Activated naive CD4-positive, alpha-beta T cell treated with anti-CD3 and anti-CD28 coated beads, Interleukin-2, amount 50 U/mL, for 24 hours (primary cell): ENCODE results near the gene TRABD2A.
"Not testable (repeated sequence)": the region's sequence is repeated elsewhere in the genome, so short reads cannot be mapped to it uniquely, and the experiment has no call there.

Experiments
- H3K27ac Mint-ChIP-seq: one replicate; pipeline ENCODE4 v1.8.0; 2021; ENCODE audit warnings: mild to moderate bottlenecking, mixed read lengths
- H3K27me3 Mint-ChIP-seq: one replicate; pipeline ENCODE4 v1.8.0; 2021; ENCODE audit warnings: mixed read lengths
- H3K36me3 Mint-ChIP-seq: one replicate; pipeline ENCODE4 v1.8.0; 2021; ENCODE audit warnings: mixed read lengths
- H3K4me1 Mint-ChIP-seq: one replicate; pipeline ENCODE4 v1.8.0; 2021; ENCODE audit warnings: mixed read lengths
- H3K4me3 Mint-ChIP-seq: one replicate; pipeline ENCODE4 v1.8.0; 2021; ENCODE audit warnings: mild to moderate bottlenecking, mixed read lengths
- H3K9me3 Mint-ChIP-seq: one replicate; pipeline ENCODE4 v1.8.0; 2021; ENCODE audit warnings: mixed read lengths

TRABD2A gene, protein sequence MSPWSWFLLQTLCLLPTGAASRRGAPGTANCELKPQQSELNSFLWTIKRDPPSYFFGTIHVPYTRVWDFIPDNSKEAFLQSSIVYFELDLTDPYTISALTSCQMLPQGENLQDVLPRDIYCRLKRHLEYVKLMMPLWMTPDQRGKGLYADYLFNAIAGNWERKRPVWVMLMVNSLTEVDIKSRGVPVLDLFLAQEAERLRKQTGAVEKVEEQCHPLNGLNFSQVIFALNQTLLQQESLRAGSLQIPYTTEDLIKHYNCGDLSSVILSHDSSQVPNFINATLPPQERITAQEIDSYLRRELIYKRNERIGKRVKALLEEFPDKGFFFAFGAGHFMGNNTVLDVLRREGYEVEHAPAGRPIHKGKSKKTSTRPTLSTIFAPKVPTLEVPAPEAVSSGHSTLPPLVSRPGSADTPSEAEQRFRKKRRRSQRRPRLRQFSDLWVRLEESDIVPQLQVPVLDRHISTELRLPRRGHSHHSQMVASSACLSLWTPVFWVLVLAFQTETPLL

DNA sequence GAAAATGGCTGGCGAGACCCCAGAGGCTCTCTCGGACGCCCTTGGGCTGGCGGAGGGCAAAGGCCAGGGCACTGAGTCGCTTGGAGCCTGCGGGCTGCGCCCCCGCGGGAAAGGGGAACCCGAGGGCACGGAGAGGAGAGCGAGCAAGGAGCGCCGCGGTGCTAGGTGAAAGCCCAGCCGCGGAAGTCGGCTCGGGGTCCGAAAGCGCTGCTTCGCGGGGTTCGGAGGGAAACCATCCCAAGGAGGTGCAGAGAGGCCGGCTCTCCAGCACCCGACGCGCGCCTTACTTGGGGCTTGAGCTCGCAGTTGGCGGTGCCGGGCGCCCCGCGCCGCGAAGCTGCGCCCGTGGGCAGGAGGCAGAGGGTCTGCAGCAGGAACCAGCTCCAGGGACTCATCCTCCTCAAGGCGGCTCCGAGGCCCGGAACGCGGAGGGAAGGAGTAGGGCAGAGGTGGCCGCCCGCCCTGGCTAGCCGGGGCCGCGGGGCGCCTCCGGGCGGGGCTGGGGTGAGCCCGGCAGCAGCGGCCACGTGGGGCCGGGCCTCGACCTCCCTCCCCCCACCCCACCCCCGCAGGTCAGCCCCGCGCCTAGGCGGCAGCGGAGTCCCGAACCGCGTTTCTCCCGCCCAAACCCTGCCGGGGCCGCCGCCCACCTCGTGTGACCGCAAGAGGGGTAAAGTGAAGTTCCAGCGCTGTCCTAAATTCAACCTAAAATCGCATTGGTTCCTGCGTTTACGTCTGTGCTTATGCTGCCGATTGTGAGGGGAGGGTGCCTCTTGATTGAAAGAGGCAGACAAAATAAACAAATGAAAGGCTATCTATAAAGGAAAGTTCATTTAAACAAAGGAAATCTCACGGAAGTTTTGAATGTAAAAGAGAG is at the start of gene TRABD2A:
TSS of gene TRABD2A (minus strand) at position 440 of the 877 bp plus-strand sequence. CDS start at position 395, 45 bp downstream.
- Mint-ChIP-seq H3K9me3 (no peaks in the 10 kb centered on the region), H3K4me1 (peaks cover 58% of the 10 kb centered on the region), H3K27me3 (no peaks in the 10 kb centered on the region), H3K36me3 (peaks cover 2% of the 10 kb centered on the region), H3K4me3 (peak within 1 kb of the TSS; percentile 95), H3K27ac (peak within 1 kb of the TSS; percentile 97)

DNA sequence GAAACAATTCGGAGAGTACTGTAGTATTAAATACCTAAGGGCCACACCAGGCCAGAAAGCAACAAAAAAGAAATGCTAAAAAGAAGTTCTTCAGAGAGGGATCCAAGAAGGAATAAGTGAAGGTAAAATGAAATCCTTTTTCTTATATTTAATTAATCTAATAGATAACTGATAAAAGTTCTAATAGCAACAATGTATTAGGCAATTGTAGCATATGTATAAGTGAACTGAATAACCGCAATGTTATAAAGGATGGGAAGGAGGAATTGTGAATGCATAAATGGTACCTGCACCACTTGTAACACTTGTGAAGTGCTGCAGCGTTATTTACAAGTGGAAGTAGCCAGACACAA is 46.4 kb upstream of the TRABD2A start:
- Mint-ChIP-seq H3K36me3 (peaks cover 6% of the 10 kb centered on the region), H3K27me3 (no peaks in the 10 kb centered on the region), H3K4me3 (peak overlapping the region; percentile 100), H3K4me1 (peaks cover 65% of the 10 kb centered on the region), H3K9me3 (no peaks in the 10 kb centered on the region), H3K27ac (peak overlapping the region; percentile 98)

DNA sequence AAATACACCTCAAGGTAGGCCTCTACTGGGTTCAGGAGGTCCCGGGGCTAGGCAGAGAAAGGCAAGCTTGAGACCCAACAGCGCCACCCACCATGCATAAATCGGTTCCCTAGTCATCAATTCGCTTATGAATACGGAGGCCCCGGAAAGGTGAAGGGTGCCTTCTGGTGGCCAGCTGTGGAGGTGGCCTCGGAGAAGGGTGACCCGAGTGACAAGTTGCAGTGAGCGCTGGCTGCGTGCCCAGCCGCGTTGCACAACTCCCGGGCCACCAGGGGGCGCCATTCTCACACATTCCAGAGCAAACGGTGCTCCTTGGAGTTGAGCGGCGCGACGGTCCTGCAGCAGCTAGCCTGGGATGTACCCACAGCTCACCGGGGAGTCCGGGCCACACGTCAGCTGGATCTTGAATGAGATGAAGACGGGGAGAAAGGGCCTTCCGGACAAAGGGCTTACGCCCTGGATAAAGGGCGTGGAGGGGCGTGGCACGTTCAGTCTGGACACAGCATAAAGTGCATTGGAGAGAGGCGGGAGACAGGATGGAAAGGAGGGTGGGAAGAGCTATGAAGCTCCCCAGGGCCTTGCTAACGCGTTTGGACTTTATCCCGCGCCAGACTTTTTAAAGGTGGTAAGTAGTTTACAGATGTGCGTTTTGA is 45.0 kb upstream of the TRABD2A start:
- Mint-ChIP-seq H3K27me3 (no peaks in the 10 kb centered on the region), H3K27ac (peak overlapping the region; percentile 98), H3K4me3 (peak overlapping the region; percentile 100), H3K4me1 (peaks cover 52% of the 10 kb centered on the region), H3K9me3 (no peaks in the 10 kb centered on the region), H3K36me3 (no peaks in the 10 kb centered on the region)

DNA sequence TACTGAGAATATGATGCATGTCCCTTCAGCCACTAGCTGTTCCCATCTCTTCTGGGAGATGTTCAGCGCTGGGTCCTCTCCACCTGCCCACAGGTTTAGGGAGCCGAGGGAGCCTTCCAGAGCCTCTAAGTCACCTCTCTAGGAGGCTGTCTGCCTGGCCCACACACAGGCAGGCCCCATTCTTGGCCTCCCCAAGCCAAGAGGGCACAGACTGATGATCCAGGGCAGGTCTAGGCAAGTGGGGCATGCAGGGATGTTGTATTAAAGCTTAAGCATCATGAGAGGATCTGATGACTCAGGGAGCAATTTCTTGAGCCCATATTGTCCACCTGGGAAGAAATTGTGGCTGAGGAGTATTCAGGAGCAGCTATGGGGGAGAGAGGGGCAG is 44.4 kb upstream of the TRABD2A start:
- Mint-ChIP-seq H3K9me3 (no peaks in the 10 kb centered on the region), H3K4me3 (peak overlapping the region; percentile 100), H3K27ac (peak overlapping the region; percentile 98), H3K36me3 (no peaks in the 10 kb centered on the region), H3K4me1 (peaks cover 56% of the 10 kb centered on the region), H3K27me3 (no peaks in the 10 kb centered on the region)

DNA sequence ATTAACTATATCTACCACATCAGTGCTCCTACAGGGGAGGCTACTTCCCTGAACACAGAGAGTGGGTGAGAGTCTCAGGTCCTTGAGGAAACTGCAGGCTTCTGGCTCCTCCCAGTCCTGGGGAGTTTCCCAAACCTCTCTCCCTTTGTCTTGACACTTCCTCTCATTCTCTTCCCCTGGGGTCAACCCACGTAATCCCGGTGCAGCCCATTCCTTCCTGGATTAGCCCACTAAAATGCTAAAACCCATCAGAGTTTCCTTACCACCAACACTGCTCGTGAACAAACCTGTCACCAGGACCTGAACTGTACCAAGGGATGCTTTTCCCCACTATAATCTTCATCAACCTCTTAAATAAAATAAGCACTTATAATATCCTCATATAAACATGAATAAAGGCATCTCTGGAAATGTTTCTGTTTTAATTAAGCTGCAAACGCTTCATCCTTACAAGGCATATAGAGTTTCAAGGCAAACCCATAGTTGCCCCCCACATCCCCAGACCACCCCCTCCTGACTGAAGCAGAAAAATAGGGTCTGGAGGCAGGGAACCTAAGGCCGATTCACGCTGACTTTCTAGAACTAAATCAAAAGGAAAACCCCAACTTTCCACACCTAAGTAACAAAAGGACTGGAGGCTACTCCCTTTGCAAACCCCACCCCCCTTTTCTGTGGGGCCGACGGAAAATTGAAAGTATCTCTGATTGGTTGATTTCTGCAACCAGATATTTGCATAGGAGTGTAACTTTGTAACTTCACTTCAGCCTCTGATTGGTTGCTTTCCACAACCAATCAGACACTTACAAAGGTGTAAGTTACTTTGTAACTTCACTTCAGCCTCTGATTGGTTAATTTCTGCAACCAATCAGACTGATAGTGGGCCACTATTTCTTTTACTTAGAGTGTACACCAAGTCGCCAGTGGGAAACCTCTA is 43.6 kb upstream of the TRABD2A start:
- Mint-ChIP-seq H3K27me3 (no peaks in the 10 kb centered on the region), H3K36me3 (no peaks in the 10 kb centered on the region), H3K27ac (peak overlapping the region; percentile 98), H3K4me1 (peaks cover 59% of the 10 kb centered on the region), H3K9me3 (no peaks in the 10 kb centered on the region), H3K4me3 (peak overlapping the region; percentile 74)

DNA sequence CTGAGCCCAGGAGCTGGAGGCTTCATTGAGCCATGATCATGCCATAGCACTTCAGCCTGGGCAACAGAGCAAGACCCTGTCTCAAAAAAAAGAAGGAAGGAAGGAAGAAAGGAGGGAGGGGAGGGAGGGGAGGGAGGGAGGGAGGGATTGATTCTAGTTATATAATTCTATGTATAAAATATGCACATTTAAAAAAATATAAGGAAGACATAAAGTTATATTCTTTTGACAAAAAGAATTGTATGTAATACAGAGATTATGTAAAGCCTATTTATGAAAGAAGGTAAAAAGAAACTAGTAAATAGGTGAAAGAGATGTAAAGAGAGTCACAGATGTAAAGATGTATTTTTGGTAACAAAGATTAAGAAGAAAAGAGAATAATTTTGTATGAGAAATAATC is 42.1 kb upstream of the TRABD2A start:
- no peaks in the 10 kb centered on the region for H3K9me3 Mint-ChIP-seq
- H3K27ac Mint-ChIP-seq = peak overlapping the region; percentile 71
- H3K36me3 Mint-ChIP-seq = no peaks in the 10 kb centered on the region
- H3K27me3 Mint-ChIP-seq = no peaks in the 10 kb centered on the region
- H3K4me1 Mint-ChIP-seq = peaks cover 70% of the 10 kb centered on the region
- H3K4me3 Mint-ChIP-seq = no peak overlapping the region

DNA sequence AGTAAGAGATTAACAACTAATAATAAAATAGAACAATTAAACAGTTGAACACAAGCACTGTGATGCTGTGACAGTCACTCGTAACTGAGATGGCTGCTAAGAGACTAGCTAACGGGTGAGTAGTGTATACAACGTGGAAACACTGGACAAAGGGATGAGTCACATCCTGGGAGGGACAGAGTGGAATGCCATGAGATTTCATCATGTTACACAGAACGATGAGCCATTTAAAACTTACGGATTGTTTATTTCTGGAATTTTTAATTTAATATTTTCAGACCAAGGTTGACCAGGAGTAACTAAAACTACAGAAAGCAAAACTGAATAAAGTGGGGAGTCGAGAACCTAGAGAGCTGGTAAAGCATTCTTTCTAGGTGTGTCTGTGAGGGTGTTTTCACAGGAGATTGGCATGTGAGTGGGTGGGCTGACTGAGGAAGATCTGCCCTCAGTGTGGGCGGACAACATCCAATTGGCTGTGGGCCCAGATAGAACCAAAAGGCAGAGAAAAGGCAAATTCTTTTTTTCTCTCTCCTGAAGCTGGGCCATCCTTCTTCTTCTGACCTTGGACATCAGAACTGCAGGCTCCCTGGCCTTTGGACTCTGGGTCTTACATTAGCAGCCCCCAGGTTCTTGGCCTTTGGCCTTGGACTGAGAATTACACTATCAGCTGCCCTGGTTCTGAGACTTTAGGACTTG is 39.1 kb upstream of the TRABD2A start:
- Mint-ChIP-seq H3K27ac (peak overlapping the region; percentile 86), H3K27me3 (no peaks in the 10 kb centered on the region), H3K9me3 (no peaks in the 10 kb centered on the region), H3K4me3 (peak overlapping the region; percentile 75), H3K4me1 (peaks cover 50% of the 10 kb centered on the region), H3K36me3 (no peaks in the 10 kb centered on the region)

DNA sequence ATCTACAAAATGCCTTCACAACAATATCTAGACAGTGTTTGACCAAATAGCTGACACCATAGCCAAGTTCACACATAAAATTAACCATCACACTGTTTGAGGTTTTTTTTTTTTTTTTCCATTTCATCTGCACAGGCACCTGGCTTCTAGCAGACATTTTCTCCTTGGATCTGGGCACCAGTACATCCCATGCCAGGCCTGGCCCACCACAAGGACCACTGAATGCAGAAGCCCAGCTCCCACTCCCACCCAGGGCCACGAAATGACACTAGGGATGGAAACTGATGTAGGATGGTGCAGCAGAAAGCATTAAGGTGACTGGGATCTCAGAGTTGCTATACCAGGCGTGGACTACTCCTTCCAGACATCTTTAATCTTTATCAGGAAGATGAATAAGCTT is 37.5 kb upstream of the TRABD2A start:
- H3K4me1 Mint-ChIP-seq = peaks cover 39% of the 10 kb centered on the region
- H3K4me3 Mint-ChIP-seq = no peak overlapping the region
- peak overlapping the region; percentile 88 for H3K27ac Mint-ChIP-seq
- no peaks in the 10 kb centered on the region for H3K36me3 Mint-ChIP-seq
- H3K27me3 Mint-ChIP-seq = no peaks in the 10 kb centered on the region
- H3K9me3 Mint-ChIP-seq = no peaks in the 10 kb centered on the region

DNA sequence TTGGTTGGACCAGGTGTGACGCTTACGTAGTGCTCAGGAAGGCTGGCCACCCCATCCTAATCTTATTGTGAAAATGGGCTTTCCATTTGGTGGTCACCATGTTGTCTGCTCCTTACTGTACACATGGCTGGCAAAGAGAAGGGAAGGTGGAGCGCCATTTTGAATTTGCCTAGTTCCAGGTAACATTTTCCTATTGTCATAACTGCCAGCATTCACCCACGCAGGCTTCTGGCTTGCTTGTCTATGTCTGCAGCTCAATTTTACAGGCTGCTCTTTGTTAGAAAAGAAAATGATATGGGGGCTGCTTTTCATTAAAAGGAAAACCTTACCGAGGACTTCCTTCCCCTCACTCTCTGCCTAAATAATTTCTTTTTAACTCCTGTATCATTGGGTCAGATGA is 36.9 kb upstream of the TRABD2A start:
- H3K9me3 Mint-ChIP-seq, H3K4me3 Mint-ChIP-seq, H3K27me3 Mint-ChIP-seq, H3K36me3 Mint-ChIP-seq: not testable (repeated sequence)
- H3K4me1 Mint-ChIP-seq = peaks cover 34% of the 10 kb centered on the region
- peak overlapping the region; percentile 88 for H3K27ac Mint-ChIP-seq

DNA sequence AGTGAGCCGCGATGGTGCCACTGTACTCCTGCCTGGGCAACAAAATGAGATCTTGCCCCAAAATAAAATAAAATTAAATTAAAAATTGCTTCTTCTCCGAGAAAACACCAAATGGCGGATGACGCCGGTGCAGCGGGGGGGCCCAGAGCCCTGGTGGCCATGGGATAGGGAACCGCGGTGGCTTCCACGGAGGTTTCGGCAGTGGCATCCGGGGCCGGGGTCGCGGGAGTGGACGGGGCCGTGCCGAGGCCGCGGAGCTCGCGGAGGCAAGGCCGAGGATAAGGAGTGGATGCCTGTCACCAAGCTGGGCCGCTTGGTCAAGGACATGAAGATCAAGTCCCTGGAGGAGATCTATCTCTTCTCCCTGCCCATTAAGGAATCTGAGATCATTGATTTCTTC is 34.8 kb upstream of the TRABD2A start:
- H3K36me3 Mint-ChIP-seq, H3K9me3 Mint-ChIP-seq, H3K4me3 Mint-ChIP-seq, H3K27ac Mint-ChIP-seq, H3K27me3 Mint-ChIP-seq: not testable (repeated sequence)
- H3K4me1 Mint-ChIP-seq = peaks cover 41% of the 10 kb centered on the region

DNA sequence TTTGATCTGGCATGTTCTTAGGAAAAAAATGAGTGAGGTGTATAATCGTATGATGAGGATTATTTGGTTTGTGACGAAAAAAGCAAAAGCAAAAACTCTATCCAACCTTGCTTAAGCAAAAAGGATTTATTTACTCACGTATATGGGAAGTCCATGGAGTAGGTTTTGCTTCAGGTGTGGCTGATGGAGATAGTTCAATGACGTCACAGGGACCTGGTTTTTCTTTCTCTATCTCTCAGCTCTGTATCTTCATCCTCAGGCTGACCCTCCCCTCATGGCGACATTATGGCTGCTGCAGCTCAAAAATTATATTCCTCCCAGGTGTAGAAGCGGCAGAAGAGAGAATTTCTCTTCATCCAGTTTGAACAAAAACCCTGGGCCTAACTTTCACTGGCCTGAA is 33.5 kb upstream of the TRABD2A start:
- Mint-ChIP-seq H3K27me3 (no peaks in the 10 kb centered on the region), H3K27ac (no peak overlapping the region), H3K36me3 (peaks cover 2% of the 10 kb centered on the region), H3K4me3 (no peak overlapping the region), H3K9me3 (no peaks in the 10 kb centered on the region), H3K4me1 (peaks cover 36% of the 10 kb centered on the region)

DNA sequence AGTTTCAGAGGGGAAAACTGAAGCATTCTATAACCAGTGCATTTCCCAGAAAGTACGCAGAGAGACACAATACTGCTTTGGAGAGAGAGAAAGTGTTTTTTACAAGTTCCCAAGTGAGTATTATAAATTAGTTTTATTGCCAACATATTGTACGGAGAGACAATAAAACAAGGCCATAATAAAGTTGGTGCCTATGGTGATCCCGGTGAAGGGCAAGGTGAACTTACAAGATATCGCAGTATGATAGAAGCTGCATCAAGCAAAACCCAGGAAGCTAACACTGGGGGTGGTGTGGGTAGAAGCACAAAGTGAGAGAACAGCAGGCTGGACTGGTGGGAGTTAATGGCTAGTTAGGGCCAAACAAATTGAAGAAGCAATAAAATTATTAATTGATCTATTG is 32.1 kb upstream of the TRABD2A start:
- no peaks in the 10 kb centered on the region for H3K9me3 Mint-ChIP-seq
- H3K27me3 Mint-ChIP-seq = no peaks in the 10 kb centered on the region
- no peak overlapping the region for H3K27ac Mint-ChIP-seq
- H3K4me1 Mint-ChIP-seq = peaks cover 39% of the 10 kb centered on the region
- peaks cover 4% of the 10 kb centered on the region for H3K36me3 Mint-ChIP-seq
- no peak overlapping the region for H3K4me3 Mint-ChIP-seq

DNA sequence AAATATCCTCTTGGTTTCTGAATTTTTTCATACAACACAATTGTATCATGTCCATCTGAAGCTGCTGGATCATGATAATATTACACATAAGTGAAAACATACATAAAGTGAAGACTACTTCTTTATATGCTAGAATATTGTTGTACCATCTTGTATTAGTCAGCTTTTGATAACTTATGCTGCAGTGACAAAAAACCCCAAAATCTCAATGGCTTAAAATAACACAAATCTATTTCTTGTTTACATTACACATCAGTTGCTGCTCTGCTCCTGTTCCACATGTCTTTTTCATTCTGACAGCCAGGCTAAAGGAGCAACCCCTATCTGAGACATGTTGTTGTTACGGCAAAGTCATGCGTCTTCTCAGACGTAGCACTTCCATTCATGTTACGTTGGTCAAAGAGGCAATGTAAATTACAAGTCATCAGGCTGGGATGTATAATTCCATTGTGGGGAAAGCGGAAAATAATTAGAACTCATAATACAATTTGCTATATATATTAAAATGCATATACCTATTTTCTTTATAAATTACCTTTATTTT is 30.3 kb upstream of the TRABD2A start:
- H3K9me3 Mint-ChIP-seq = no peaks in the 10 kb centered on the region
- H3K27ac Mint-ChIP-seq = peak overlapping the region; percentile 38
- no peaks in the 10 kb centered on the region for H3K27me3 Mint-ChIP-seq
- H3K4me1 Mint-ChIP-seq = peaks cover 49% of the 10 kb centered on the region
- H3K36me3 Mint-ChIP-seq = peaks cover 9% of the 10 kb centered on the region
- H3K4me3 Mint-ChIP-seq = no peak overlapping the region
